Hepatocyte (in vitro differentiated cells): Measurements from ENCODE around the gene BAIAP2L1.

Source experiments
- CTCF ChIP-seq: fragments of 200-600 bp; sonication (generic); IDR thresholded peaks from 2 replicates; pipeline ENCODE4 v1.5.1; 2016; ENCODE audit warnings: antibody characterized with exemption, mild to moderate bottlenecking; ENCODE audit not compliant: poor library complexity
- EZH2 ChIP-seq: fragments of 200-600 bp; sonication (generic); IDR thresholded peaks from 2 replicates; pipeline ENCODE4 v1.6.1; 2016; ENCODE audit warnings: antibody characterized with exemption, mild to moderate bottlenecking, borderline replicate concordance
- EZH2phosphoT487 ChIP-seq: fragments of 200-600 bp; sonication (generic); IDR thresholded peaks from one replicate; pipeline ENCODE4 v1.6.1; 2018; ENCODE audit warnings: antibody characterized with exemption, mild to moderate bottlenecking, low read depth, moderate library complexity; ENCODE audit not compliant: unreplicated experiment, severe bottlenecking

- TF ChIP-seq CTCF (no peak), EZH2 (no peak), EZH2phosphoT487 (no peak)
Measured at GRCh38 chr7:98346515-98347069, 54.3 kb downstream of the BAIAP2L1 start.
